Ectodermal cell (in vitro differentiated cells): ENCODE measurements around the gene FAT1.

ENCODE experiments used
- H3K27ac ChIP-seq: 2 replicates; pipeline ENCODE4 v1.7.0; 2013; ENCODE audit warnings: mild to moderate bottlenecking, low read depth, low read length; ENCODE audit not compliant: insufficient read depth, poor library complexity, severe bottlenecking
- H3K27me3 ChIP-seq: 2 replicates; pipeline ENCODE4 v1.7.0; 2013; ENCODE audit warnings: mild to moderate bottlenecking, low read length; ENCODE audit not compliant: insufficient read depth, control insufficient read depth, poor library complexity, severe bottlenecking
- H3K36me3 ChIP-seq: one replicate; pipeline ENCODE4 v1.7.0; 2013; ENCODE audit warnings: low read length; ENCODE audit not compliant: control insufficient read depth, insufficient read depth
- H3K4me1 ChIP-seq: one replicate; pipeline ENCODE4 v1.7.0; 2013; ENCODE audit warnings: low read length; ENCODE audit not compliant: control insufficient read depth, insufficient read depth
- H3K4me3 ChIP-seq: 2 replicates; pipeline ENCODE4 v1.7.0; 2013; ENCODE audit warnings: low read depth, low read length, control low read depth; ENCODE audit not compliant: insufficient read depth
- H3K9me3 ChIP-seq: 2 replicates; pipeline ENCODE4 v1.7.0; 2013; ENCODE audit warnings: mild to moderate bottlenecking, low read length, moderate library complexity; ENCODE audit not compliant: control insufficient read depth
- WGBS, 2 experiments: methylation state at CpG; one replicate each; pipeline ENCODE4 v1.1.7; 2013; ENCODE audit warnings: missing lambda C conversion rate in 2 of 2; 5-methylcytosine and 5-hydroxymethylcytosine counted together

Gene FAT1

DNA sequence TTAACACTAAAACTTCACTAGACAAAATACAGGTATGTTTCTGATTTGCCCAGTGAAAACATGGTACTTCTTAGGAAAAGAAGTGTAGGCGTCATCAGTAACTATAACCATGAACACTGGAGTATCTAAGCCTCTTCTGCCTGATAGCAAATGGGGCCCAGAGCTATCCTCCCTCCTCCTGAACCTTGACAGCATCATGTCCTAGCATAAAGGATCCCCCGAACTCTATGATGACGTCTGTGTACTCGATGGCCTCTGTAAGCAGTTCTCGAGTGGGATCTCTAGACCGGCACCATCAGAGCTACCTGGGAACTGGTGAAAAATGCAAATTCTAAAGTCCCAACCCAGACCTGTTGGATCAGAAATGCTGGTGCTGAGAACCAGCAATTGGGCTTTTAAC lies 132.0 kb downstream of the FAT1 start:
- Histone ChIP-seq H3K9me3 (no peaks in the 10 kb centered on the region), H3K4me1 (no peaks in the 10 kb centered on the region), H3K27me3 (no peaks in the 10 kb centered on the region), H3K27ac (no peak overlapping the region), H3K4me3 (no peak overlapping the region), H3K36me3 (peaks cover 49% of the 10 kb centered on the region)
- 95 to 98% methylated on average over 6 of the region's 6 CpGs for WGBS, 2 experiments

DNA sequence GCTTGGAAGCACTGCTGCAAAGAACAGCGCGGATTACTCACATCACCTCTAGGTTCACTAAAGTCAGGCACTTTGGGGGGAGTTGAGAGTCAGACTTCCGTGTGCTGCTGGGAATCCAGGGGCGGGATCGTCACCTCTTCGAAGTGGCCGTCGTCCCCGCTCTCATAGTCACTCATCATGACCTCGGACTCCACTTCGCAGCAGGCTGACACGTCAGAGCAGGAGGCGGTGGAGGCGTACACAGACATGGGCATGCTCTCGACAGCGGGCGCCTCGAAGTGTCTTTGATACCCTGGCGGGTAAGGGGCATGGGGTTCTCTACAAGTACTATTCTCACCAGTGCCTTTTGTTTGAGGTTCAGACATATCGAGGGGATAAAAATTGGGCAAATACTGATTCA lies 135.2 kb downstream of the FAT1 start:
- Histone ChIP-seq H3K9me3 (no peaks in the 10 kb centered on the region), H3K36me3 (peaks cover 33% of the 10 kb centered on the region), H3K4me1 (no peaks in the 10 kb centered on the region), H3K4me3 (no peak overlapping the region), H3K27me3 (no peaks in the 10 kb centered on the region), H3K27ac (no peak overlapping the region)
- 96 to 97% methylated on average over 20 of the region's 20 CpGs for WGBS, 2 experiments

DNA sequence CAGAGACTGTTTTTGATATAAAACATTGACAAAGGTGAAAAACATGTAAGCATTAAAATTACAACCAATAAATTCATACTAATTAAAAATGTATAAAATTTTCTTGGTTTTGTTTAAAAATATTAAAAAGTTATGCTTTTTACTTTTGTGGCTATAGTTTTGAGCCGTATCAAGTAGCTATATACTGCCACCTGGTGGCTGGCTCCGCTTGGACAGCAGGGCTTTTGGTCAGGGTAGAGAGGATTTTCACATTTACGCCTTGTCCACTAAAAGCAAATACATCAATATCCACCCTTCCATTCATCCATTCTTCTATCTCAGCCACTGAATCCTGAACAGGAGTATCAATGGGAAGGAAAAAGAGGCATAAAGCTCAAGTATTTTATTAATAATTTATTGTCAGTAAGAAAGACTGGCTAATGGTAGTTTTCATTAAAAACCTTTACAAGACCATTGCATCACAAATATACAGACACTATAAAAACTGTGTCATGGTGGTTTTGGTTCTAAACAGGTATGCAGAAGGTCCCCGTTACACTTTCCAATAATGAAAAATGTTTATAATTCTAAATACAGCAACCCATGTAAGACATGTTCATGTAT lies 136.1 kb downstream of the FAT1 start:
- H3K27me3 ChIP-seq, result no peaks in the 10 kb centered on the region
- H3K4me3 ChIP-seq, result no peak overlapping the region
- no peaks in the 10 kb centered on the region for H3K9me3 ChIP-seq
- no peak overlapping the region for H3K27ac ChIP-seq
- H3K36me3 ChIP-seq, result peaks cover 27% of the 10 kb centered on the region
- 39 to 71% methylated on average over 3 to 4 of the region's 4 CpGs for WGBS, 2 experiments
- H3K4me1 ChIP-seq, result no peaks in the 10 kb centered on the region

DNA sequence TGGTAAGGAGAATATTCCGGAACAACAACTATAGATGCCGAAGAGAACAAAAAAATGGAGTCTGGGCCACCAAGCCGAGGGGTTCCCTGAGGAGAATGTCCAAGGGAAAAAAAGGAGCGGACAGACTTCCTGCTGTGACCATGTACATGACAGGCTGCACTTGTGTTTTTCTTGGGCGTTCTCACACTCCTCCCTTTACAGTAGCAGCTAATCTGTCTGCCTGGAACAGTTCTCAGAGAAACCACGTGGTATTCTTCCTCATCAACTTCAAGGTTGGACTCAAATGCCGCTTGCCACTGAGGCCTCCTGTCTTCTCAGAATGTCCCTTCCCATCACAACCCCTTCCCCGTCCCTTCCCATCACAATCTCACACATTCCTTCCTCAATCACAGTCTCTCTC lies 137.5 kb downstream of the FAT1 start:
- 94 to 96% methylated on average over 8 of the region's 8 CpGs for WGBS, 2 experiments
- Histone ChIP-seq H3K9me3 (no peaks in the 10 kb centered on the region), H3K4me1 (no peaks in the 10 kb centered on the region), H3K27me3 (no peaks in the 10 kb centered on the region), H3K4me3 (no peak overlapping the region), H3K36me3 (peaks cover 29% of the 10 kb centered on the region), H3K27ac (no peak overlapping the region)

DNA sequence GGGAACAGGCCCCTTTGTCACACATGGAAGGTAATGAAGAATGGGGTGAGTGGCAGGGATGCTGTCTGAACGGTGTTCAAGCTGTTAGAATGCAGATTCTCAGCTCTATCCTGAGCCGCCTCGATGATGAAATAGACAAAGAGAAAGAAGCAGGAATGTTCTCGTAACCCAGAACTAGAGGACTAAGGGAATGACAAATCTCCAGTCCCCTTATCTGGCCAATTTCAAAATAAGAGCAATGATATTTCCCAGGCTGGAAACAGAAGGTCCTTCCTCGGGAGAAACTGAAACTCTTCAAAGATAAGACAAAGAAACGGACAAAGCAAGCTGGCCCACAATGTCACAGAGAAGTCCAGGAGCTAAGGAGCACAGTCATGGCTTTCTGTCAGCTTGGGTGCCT lies 138.7 kb downstream of the FAT1 start:
- WGBS, 2 experiments, result 93% methylated on average over 6 of the region's 6 CpGs
- H3K9me3 ChIP-seq, result no peaks in the 10 kb centered on the region
- H3K27me3 ChIP-seq, result no peaks in the 10 kb centered on the region
- peaks cover 29% of the 10 kb centered on the region for H3K36me3 ChIP-seq
- H3K4me3 ChIP-seq, result no peak overlapping the region
- no peak overlapping the region for H3K27ac ChIP-seq
- no peaks in the 10 kb centered on the region for H3K4me1 ChIP-seq

DNA sequence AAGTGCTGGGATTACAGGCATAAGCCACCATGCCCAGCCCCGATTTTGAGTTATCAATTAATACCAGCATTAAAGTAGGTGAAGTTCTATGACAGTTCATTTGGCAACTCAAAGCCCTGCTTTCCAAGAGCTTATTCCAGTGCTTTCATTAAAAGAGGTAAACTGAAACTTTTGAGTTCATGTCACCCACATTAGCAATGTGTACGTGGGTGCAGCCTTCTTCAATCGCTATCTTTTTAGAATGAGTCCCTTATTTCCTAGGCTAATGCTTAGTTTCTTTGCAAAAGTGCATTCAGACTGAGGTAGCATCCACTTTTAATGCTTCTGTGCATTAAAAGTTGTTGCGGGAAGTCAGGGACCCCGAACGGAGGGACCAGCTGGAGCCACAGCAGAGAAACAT lies 142.2 kb downstream of the FAT1 start:
- Histone ChIP-seq H3K9me3 (no peaks in the 10 kb centered on the region), H3K4me1 (no peaks in the 10 kb centered on the region), H3K27me3 (no peaks in the 10 kb centered on the region), H3K27ac (no peak overlapping the region), H3K36me3 (peaks cover 14% of the 10 kb centered on the region), H3K4me3 (no peak overlapping the region)
- 95 to 96% methylated on average over 6 of the region's 6 CpGs for WGBS, 2 experiments

GRCh38 chr4:186580669-186581068 lies 143.0 kb downstream of the FAT1 start:
- Histone ChIP-seq H3K27ac (no peak overlapping the region), H3K36me3 (peaks cover 9% of the 10 kb centered on the region), H3K27me3 (no peaks in the 10 kb centered on the region), H3K4me3 (no peak overlapping the region), H3K9me3 (no peaks in the 10 kb centered on the region), H3K4me1 (no peaks in the 10 kb centered on the region)
- WGBS, 2 experiments, result 94 to 100% methylated on average over 1 of the region's 1 CpG

DNA sequence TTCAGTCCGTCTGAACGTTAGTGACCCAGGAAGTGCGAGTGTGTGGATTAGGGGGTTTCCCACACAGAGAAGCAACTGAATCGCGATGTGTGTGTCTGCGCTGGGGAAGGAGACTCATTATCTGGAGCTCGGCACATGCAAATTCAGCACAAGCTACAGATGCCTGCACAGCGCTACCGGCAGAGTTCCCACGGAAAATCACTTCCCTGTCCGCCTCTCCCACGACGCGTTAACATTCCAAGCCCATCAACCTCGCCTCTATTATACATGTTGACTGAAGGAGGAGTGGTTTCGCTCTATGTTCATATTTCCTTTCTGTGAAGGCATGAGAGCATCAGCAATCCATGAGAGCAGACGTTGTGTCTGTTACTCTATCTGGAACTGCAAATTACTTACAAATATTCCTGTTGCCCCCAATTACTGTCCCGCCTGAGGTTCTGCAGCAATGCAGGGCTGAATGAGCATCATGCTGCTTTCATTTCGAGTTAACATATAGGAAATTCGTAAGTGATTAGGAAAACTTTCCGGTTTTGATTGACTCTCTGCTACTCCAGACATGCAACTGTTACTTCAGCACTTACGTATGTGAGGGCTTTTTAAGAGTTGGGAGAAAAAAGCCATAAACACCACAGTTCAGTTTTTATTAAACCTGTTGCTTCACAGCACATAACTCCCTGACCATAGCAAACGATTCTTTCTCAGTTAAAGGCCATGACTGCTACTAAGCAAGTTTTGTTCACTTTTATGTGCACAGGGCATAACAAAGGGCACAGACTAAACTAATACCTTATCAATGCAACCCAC lies 153.3 kb downstream of the FAT1 start:
- no peak overlapping the region for H3K27ac ChIP-seq
- no peaks in the 10 kb centered on the region for H3K9me3 ChIP-seq
- WGBS, 2 experiments, result 89 to 90% methylated on average over 23 of the region's 23 CpGs
- H3K36me3 ChIP-seq, result no peaks in the 10 kb centered on the region
- H3K4me3 ChIP-seq, result no peak overlapping the region
- no peaks in the 10 kb centered on the region for H3K27me3 ChIP-seq
- no peaks in the 10 kb centered on the region for H3K4me1 ChIP-seq

- Histone ChIP-seq H3K9me3 (no peaks in the 10 kb centered on the region), H3K36me3 (no peaks in the 10 kb centered on the region), H3K4me1 (no peaks in the 10 kb centered on the region), H3K4me3 (no peak overlapping the region), H3K27ac (no peak overlapping the region), H3K27me3 (no peaks in the 10 kb centered on the region)
- WGBS, 2 experiments, result 92 to 93% methylated on average over 9 to 10 of the region's 10 CpGs
Observed at GRCh38 chr4:186569533-186570192, 154.0 kb downstream of the FAT1 start.

GRCh38 chr4:186566068-186566467 lies 157.6 kb downstream of the FAT1 start:
- no peaks in the 10 kb centered on the region for H3K4me1 ChIP-seq
- no peaks in the 10 kb centered on the region for H3K36me3 ChIP-seq
- H3K27me3 ChIP-seq, result no peaks in the 10 kb centered on the region
- no peak overlapping the region for H3K27ac ChIP-seq
- WGBS, 2 experiments, result 91 to 95% methylated on average over 6 to 7 of the region's 7 CpGs
- no peak overlapping the region for H3K4me3 ChIP-seq
- H3K9me3 ChIP-seq, result no peaks in the 10 kb centered on the region
